Measurements from ENCODE around the gene DPYSL5. TPM values are rescaled to one million over a fixed set of nuclear protein-coding genes. Genes with fewer than 3 reads are reported as not detected.

DPYSL5 gene
- total RNA-seq, 2 donors from 2014 or later = not detected

GRCh38 chr2:26985807-26986206 is 137.9 kb downstream of the DPYSL5 start:
- H3K27me3 ChIP-seq (replicated peaks; ENCODE audit: insufficient read depth) = no peaks in the 10 kb centered on the region
- H3K36me3 ChIP-seq = no peaks in the 10 kb centered on the region
- peaks cover 2 to 3% of the 10 kb centered on the region in 2 donors for H3K4me1 ChIP-seq (ENCODE audit: control insufficient read depth in 1 of 2, low read depth in 2 of 2)
- no peak overlapping the region for H3K4me3 ChIP-seq
- no peaks in the 10 kb centered on the region for H3K9me3 ChIP-seq
- H3K27ac ChIP-seq = no peak overlapping the region
- no peak for DNase-seq (ENCODE audit: low spot score)
- ATAC-seq (ENCODE audit: insufficient number of reproducible peaks, low FRiP score, low read depth) = no peak
- no peak for TF ChIP-seq CTCF (IDR thresholded peaks at IDR 0.05)

GRCh38 chr2:26986576-26986975 is 138.6 kb downstream of the DPYSL5 start:
- DNase-seq (ENCODE audit: low spot score) (no peak), ATAC-seq (ENCODE audit: insufficient number of reproducible peaks, low FRiP score, low read depth) (no peak)
- H3K4me3 ChIP-seq = no peak overlapping the region
- H3K27me3 ChIP-seq (replicated peaks; ENCODE audit: insufficient read depth) = no peaks in the 10 kb centered on the region
- no peak overlapping the region for H3K27ac ChIP-seq
- TF ChIP-seq CTCF (IDR thresholded peaks at IDR 0.05) = no peak
- H3K36me3 ChIP-seq = no peaks in the 10 kb centered on the region
- H3K4me1 ChIP-seq (ENCODE audit: control insufficient read depth in 1 of 2, low read depth in 2 of 2) = peaks cover 2 to 3% of the 10 kb centered on the region in 2 donors
- no peaks in the 10 kb centered on the region for H3K9me3 ChIP-seq

DNA sequence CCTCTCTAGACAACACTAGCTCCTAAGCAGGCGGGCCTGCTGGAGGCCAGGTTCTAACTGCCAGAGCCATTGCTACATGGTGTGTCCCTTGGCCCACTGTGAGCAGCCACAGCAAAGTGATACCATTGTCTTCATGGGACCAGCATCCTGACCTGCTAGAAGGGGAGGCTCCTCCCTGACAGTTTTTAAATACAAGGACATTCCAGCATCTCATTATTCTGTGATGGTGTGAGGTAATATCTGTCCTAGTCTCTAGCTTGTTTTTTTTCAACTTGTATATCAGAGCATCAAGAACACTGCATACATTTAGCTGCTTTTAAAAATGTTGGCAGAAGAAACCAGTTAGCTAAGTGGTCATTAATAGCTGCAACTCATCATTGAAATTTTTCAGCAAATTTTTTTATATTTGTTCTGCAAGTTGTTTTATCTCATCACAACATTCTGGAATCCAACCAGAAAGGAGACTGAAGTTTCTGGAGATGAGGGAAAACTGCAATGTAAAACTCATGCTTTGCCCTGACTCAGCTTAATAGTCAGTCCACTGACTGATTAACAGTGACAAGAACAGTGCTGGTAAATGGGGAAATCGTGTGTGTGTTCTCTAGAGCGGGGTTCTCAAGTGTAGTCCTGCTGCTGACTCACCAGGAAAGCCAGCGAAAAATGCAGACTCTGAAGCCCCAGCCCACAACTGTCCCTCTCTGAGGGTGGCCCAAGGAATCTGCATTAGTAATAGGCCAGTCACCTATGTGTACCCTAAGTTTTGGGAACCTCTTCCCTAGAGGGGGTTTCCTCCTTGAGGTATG is 140.3 kb downstream of the DPYSL5 start:
- ATAC-seq (ENCODE audit: insufficient number of reproducible peaks, low FRiP score, low read depth) (no peak), DNase-seq (ENCODE audit: low spot score) (no peak)
- Histone ChIP-seq H3K27me3 (replicated peaks; ENCODE audit: insufficient read depth) (no peaks in the 10 kb centered on the region), H3K4me3 (no peak overlapping the region), H3K9me3 (no peaks in the 10 kb centered on the region), H3K27ac (no peak overlapping the region), H3K36me3 (no peaks in the 10 kb centered on the region), H3K4me1 (ENCODE audit: control insufficient read depth in 1 of 2, low read depth in 2 of 2) (no peaks in the 10 kb centered on the region)
- TF ChIP-seq CTCF (IDR thresholded peaks at IDR 0.05) = no peak

GRCh38 chr2:26989156-26989555 is 141.2 kb downstream of the DPYSL5 start:
- no peak for DNase-seq (ENCODE audit: low spot score)
- Histone ChIP-seq H3K36me3 (no peaks in the 10 kb centered on the region), H3K27me3 (replicated peaks; ENCODE audit: insufficient read depth) (no peaks in the 10 kb centered on the region), H3K4me3 (no peak overlapping the region), H3K9me3 (no peaks in the 10 kb centered on the region), H3K4me1 (ENCODE audit: control insufficient read depth in 1 of 2, low read depth in 2 of 2) (no peaks in the 10 kb centered on the region), H3K27ac (no peak overlapping the region)
- TF ChIP-seq CTCF (IDR thresholded peaks at IDR 0.05) = no peak
- ATAC-seq (ENCODE audit: insufficient number of reproducible peaks, low FRiP score, low read depth) = no peak

DNA sequence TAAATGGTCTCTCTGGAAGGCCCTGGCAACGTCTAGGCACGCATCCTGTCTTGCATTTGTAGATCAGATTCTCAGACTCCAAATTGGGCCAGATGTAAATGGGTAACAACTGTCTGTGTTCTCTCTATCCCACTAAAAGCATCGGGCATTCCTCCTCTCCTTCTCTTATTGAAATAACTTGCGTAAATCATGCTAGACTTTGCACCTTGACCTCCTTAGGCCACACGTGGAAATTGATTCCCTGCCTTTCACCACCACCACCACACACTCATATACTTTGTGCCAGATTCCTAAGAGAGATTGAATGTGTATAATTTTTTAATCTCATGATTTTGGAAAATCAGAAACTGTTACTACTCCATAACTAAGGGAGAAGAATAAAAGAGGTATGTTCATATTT is 143.8 kb downstream of the DPYSL5 start:
- no peak for DNase-seq (ENCODE audit: low spot score)
- no peak for TF ChIP-seq CTCF (IDR thresholded peaks at IDR 0.05)
- Histone ChIP-seq H3K4me3 (no peak overlapping the region), H3K4me1 (ENCODE audit: control insufficient read depth in 1 of 2, low read depth in 2 of 2) (no peaks in the 10 kb centered on the region), H3K9me3 (no peaks in the 10 kb centered on the region), H3K27ac (no peak overlapping the region), H3K36me3 (no peaks in the 10 kb centered on the region), H3K27me3 (replicated peaks; ENCODE audit: insufficient read depth) (no peaks in the 10 kb centered on the region)
- no peak for ATAC-seq (ENCODE audit: insufficient number of reproducible peaks, low FRiP score, low read depth)

All from thoracic aorta (tissue), 2 donors.